Aorta (tissue), 5 donors: ENCODE measurements around the gene MAN1A1. TPM values are rescaled to one million over a fixed set of nuclear protein-coding genes. Genes with fewer than 3 reads are reported as not detected.

Experiments used
- ATAC-seq: fragments of 200-7000 bp; cut with Tn5 transposase; one replicate; pipeline ENCODE4 v1.9.1; 2022; ENCODE audit warnings: moderate library complexity; ENCODE audit not compliant: low FRiP score
- DNase-seq, 2 donors: peaks; one replicate each; pipeline ENCODE4 v3.0.0-alpha.2; 2020
- H3K27ac ChIP-seq, 2 donors: one replicate each; pipeline ENCODE4 v1.5.1; 2013; ENCODE audit warnings: low read length in 2 of 2, mild to moderate bottlenecking in 2 of 2, moderate library complexity in 2 of 2, control low read depth in 1 of 2, inconsistent platforms in 1 of 2, low read depth in 1 of 2
- H3K27me3 ChIP-seq, 2 donors: one replicate each; pipeline ENCODE4 v1.6.1; 2013; ENCODE audit warnings: control low read depth in 1 of 2, low read length in 1 of 2, mild to moderate bottlenecking in 1 of 2, moderate library complexity in 1 of 2; ENCODE audit not compliant: insufficient read depth in 2 of 2, control insufficient read depth in 1 of 2
- H3K36me3 ChIP-seq, 2 donors: one replicate each; pipeline ENCODE4 v1.6.1; 2013; ENCODE audit warnings: control low read depth in 1 of 2, low read length in 1 of 2, mild to moderate bottlenecking in 1 of 2; ENCODE audit not compliant: insufficient read depth in 2 of 2, control insufficient read depth in 1 of 2
- H3K4me1 ChIP-seq, 2 donors: one replicate each; pipeline ENCODE4 v1.6.1; 2013; ENCODE audit warnings: low read length in 2 of 2, control low read depth in 1 of 2, mild to moderate bottlenecking in 1 of 2, moderate library complexity in 1 of 2; ENCODE audit not compliant: insufficient read depth in 2 of 2, control insufficient read depth in 1 of 2
- H3K4me3 ChIP-seq, 2 donors: one replicate each; pipeline ENCODE4 v1.5.1; 2013; ENCODE audit warnings: low read length in 2 of 2, control low read depth in 1 of 2, mild to moderate bottlenecking in 1 of 2
- H3K9me3 ChIP-seq: one replicate; pipeline ENCODE4 v1.6.1; 2013; ENCODE audit warnings: mild to moderate bottlenecking, low read length; ENCODE audit not compliant: control insufficient read depth
- WGBS, 2 donors: extraction: QIAGEN DNeasy Blood & Tissue Kit; methylation state at CpG; one replicate each; pipeline ENCODE4 v1.1.7; 2013; 5-methylcytosine and 5-hydroxymethylcytosine counted together
- intact Hi-C, 2 donors: fragments of 100-400 bp; cut with DNase I; formaldehyde crosslinking; loops; one replicate each; pipeline versions ENCODE4 v1.14.2 to v1.15.0; 2022
- polyA plus RNA-seq, 2 donors: library from polyadenylated mRNA; stranded (reverse); fragments of 200-250 nt; gene quantifications; one replicate each; pipeline ENCODE4 v1.2.3, GENCODE V29; 2013
- total RNA-seq, 2 donors: library from RNA; stranded (reverse); fragmentation: NEBNext Ultra II Directional; extraction: Animal tissue kit (Norgen Biotek cat#: 25700); gene quantifications; one replicate each; pipeline ENCODE4 v1.2.1, GENCODE V29; 2021
- donor health status: healthy with polysubstance abuse.
- donor health status: Bipolar disorder and iron deficiency.
- donor health status: DM: no; HTN: no; CAD: no.
- donor health status: DM: no; HTN: no; CAD: no.
- donor health status: DM: yes; HTN: yes; CAD: no.

The MAN1A1 gene
- total and polyA plus RNA-seq, 4 donors: 22.2 to 76.0 (median 40.2) TPM

- intact Hi-C loops: no loop called here
Observed at GRCh38 chr6:119152187-119152586, 197.4 kb downstream of the MAN1A1 start.

GRCh38 chr6:119148825-119149525 is 200.6 kb downstream of the MAN1A1 start:
- Histone ChIP-seq H3K4me1 (peaks cover 0 to 3% of the 10 kb centered on the region in 2 donors), H3K27ac (no peak overlapping the region), H3K36me3 (no peaks in the 10 kb centered on the region), H3K4me3 (no peak overlapping the region), H3K9me3 (no peaks in the 10 kb centered on the region), H3K27me3 (no peaks in the 10 kb centered on the region)
- ATAC-seq: no peak
- WGBS, 2 donors: 39 to 45% methylated on average over 9 of the region's 9 CpGs
- intact Hi-C loops: loop anchor here in 1 of 2 donors (5.0 kb wide), 1 partner anchor 198 kb away; the partner anchor contains the start of gene MAN1A1
- DNase-seq: no peak

More at GRCh38 chr6:119152187-119152586, 197.4 kb downstream of the MAN1A1 start:
- Histone ChIP-seq H3K9me3 (no peaks in the 10 kb centered on the region), H3K36me3 (no peaks in the 10 kb centered on the region), H3K27ac (no peak overlapping the region), H3K27me3 (no peaks in the 10 kb centered on the region), H3K4me3 (no peak overlapping the region), H3K4me1 (no peaks in the 10 kb centered on the region)
- no peak for ATAC-seq
- DNase-seq: no peak
- 77 to 89% methylated on average over 3 of the region's 3 CpGs for WGBS, 2 donors

GRCh38 chr6:119148098-119148824 is 201.3 kb downstream of the MAN1A1 start:
- DNase-seq (peak in 1 of 2 donors; percentile 57), ATAC-seq (peak; percentile 80)
- 8 to 22% methylated on average over 5 of the region's 5 CpGs for WGBS, 2 donors
- Histone ChIP-seq H3K36me3 (no peaks in the 10 kb centered on the region), H3K9me3 (no peaks in the 10 kb centered on the region), H3K4me1 (peaks cover 0 to 3% of the 10 kb centered on the region in 2 donors), H3K27ac (no peak overlapping the region), H3K27me3 (no peaks in the 10 kb centered on the region), H3K4me3 (no peak overlapping the region)
- intact Hi-C loops: loop anchor here in 1 of 2 donors (5.0 kb wide), 1 partner anchor 199 kb away; the partner anchor contains the start of gene MAN1A1

- Histone ChIP-seq H3K27ac (peak overlapping the region in 1 of 2 donors; percentile 46), H3K36me3 (no peaks in the 10 kb centered on the region), H3K4me3 (no peak overlapping the region), H3K27me3 (no peaks in the 10 kb centered on the region), H3K9me3 (no peaks in the 10 kb centered on the region), H3K4me1 (peaks cover 0 to 3% of the 10 kb centered on the region in 2 donors)
- DNase-seq: peak; percentile 81 to 84
- WGBS, 2 donors: 31 to 33% methylated on average over 6 of the region's 6 CpGs
- intact Hi-C loops: loop anchor here in 1 of 2 donors (5.0 kb wide), 1 partner anchor 200 kb away; the partner anchor contains the start of gene MAN1A1
- ATAC-seq: peak; percentile 79
Observed at GRCh38 chr6:119147101-119148053, 202.2 kb downstream of the MAN1A1 start.

GRCh38 chr6:119145111-119145510 is 204.4 kb downstream of the MAN1A1 start:
- H3K4me3 ChIP-seq: no peak overlapping the region
- intact Hi-C loops: loop anchor here in 1 of 2 donors (5.0 kb wide), 1 partner anchor 202 kb away; the partner anchor contains the start of gene MAN1A1
- WGBS, 2 donors: 62 to 75% methylated on average over 2 of the region's 2 CpGs

GRCh38 chr6:119142637-119143036 is 206.9 kb downstream of the MAN1A1 start:
- no peak overlapping the region for H3K4me3 ChIP-seq
- no peaks in the 10 kb centered on the region for H3K27me3 ChIP-seq
- DNase-seq (no peak), ATAC-seq (no peak)
- no peaks in the 10 kb centered on the region for H3K9me3 ChIP-seq
- no peak overlapping the region for H3K27ac ChIP-seq
- H3K4me1 ChIP-seq: peaks cover 0 to 5% of the 10 kb centered on the region in 2 donors
- no peaks in the 10 kb centered on the region for H3K36me3 ChIP-seq
- intact Hi-C loops: no loop called here
- 94 to 96% methylated on average over 5 of the region's 5 CpGs for WGBS, 2 donors

More at GRCh38 chr6:119145111-119145510, 204.4 kb downstream of the MAN1A1 start:
- DNase-seq: no peak
- no peaks in the 10 kb centered on the region for H3K27me3 ChIP-seq
- H3K9me3 ChIP-seq: no peaks in the 10 kb centered on the region
- H3K27ac ChIP-seq: no peak overlapping the region
- no peaks in the 10 kb centered on the region for H3K36me3 ChIP-seq
- ATAC-seq: no peak
- peaks cover 0 to 3% of the 10 kb centered on the region in 2 donors for H3K4me1 ChIP-seq

- DNase-seq: no peak
- intact Hi-C loops: no loop called here
- H3K27me3 ChIP-seq: no peaks in the 10 kb centered on the region
- no peak for ATAC-seq
- H3K27ac ChIP-seq: no peak overlapping the region
- no peaks in the 10 kb centered on the region for H3K9me3 ChIP-seq
- no peak overlapping the region for H3K4me3 ChIP-seq
- peaks cover 0 to 10% of the 10 kb centered on the region in 2 donors for H3K4me1 ChIP-seq
- H3K36me3 ChIP-seq: no peaks in the 10 kb centered on the region
- whole genome bisulfite sequencing, 2 donors: 66 to 76% methylated on average over 9 of the region's 9 CpGs
Observed at GRCh38 chr6:119142041-119142440, 207.5 kb downstream of the MAN1A1 start.
